A673 (cell line): ENCODE measurements around the gene VPS9D1. TPM values are rescaled to one million over a fixed set of nuclear protein-coding genes. Genes with fewer than 3 reads are reported as not detected.

Source experiments
- BruUV-seq: library from RNA; stranded (reverse); fragments of 400-500 nt; replicated peaks from 2 replicates; lab custom pipeline; 2021; lab: Mats Ljungman, UMichigan
- CTCF ChIA-PET: fragments of 300-600 bp; sonication (Branson Sonifier 250); formaldehyde crosslinking; loops from one replicate; lab custom pipeline; 2022; ENCODE audit warnings: antibody characterized with exemption; lab: Charles Lee
- POLR2A ChIA-PET: fragments of 300-600 bp; sonication (Branson Sonifier 250); formaldehyde crosslinking; loops from one replicate; lab custom pipeline; 2022; ENCODE audit warnings: antibody characterized with exemption; ENCODE audit not compliant: low non-redundant PET; lab: Charles Lee
- DNase-seq: peaks from one replicate; pipeline ENCODE4 v3.0.0-alpha.2; 2015; ENCODE audit warnings: low spot score
- H3K27ac ChIP-seq: fragments of 200-600 bp; sonication (generic); 2 replicates; pipeline ENCODE4 v1.5.1; 2016; ENCODE audit warnings: mixed run types, low read depth, mild to moderate bottlenecking, mixed read lengths, antibody characterized with exemption, low read length; ENCODE audit not compliant: poor library complexity, severe bottlenecking
- H3K27me3 ChIP-seq: fragments of 200-600 bp; sonication (generic); replicated peaks from 2 replicates; pipeline ENCODE4 v1.6.1; 2017; ENCODE audit warnings: mixed run types, low read depth, mild to moderate bottlenecking, mixed read lengths, antibody characterized with exemption, low read length; ENCODE audit not compliant: insufficient read depth, poor library complexity
- H3K36me3 ChIP-seq: fragments of 200-600 bp; sonication (generic); 2 replicates; pipeline ENCODE4 v1.6.1; 2016; ENCODE audit warnings: mixed run types, mild to moderate bottlenecking, mixed read lengths, antibody characterized with exemption, low read length; ENCODE audit not compliant: insufficient read depth, poor library complexity, severe bottlenecking
- H3K4me1 ChIP-seq: fragments of 200-600 bp; sonication (generic); 2 replicates; pipeline ENCODE4 v1.6.1; 2017; ENCODE audit warnings: mixed run types, mild to moderate bottlenecking, mixed read lengths, antibody characterized with exemption, low read length; ENCODE audit not compliant: insufficient read depth, poor library complexity, severe bottlenecking
- H3K4me3 ChIP-seq: fragments of 200-600 bp; sonication (generic); 2 replicates; pipeline ENCODE4 v1.5.1; 2016; ENCODE audit warnings: low read depth, mixed run types, mild to moderate bottlenecking, mixed read lengths, low read length; ENCODE audit not compliant: poor library complexity, severe bottlenecking
- H3K9me3 ChIP-seq: fragments of 200-600 bp; sonication (generic); 2 replicates; pipeline ENCODE4 v1.6.1; 2016; ENCODE audit warnings: mixed run types, low read depth, mild to moderate bottlenecking, mixed read lengths, antibody characterized with exemption, low read length; ENCODE audit not compliant: poor library complexity, severe bottlenecking
- CTCF ChIP-seq: fragments of 300-800, 200-600 bp; sonication (generic); conservative IDR thresholded peaks from 2 replicates; pipeline ENCODE4 v1.5.1; 2017; ENCODE audit warnings: low read depth, mild to moderate bottlenecking, antibody characterized with exemption, low read length, moderate library complexity, mixed read lengths
- EZH2 ChIP-seq: fragments of 200-600 bp; sonication (generic); IDR thresholded peaks from 2 replicates; pipeline ENCODE4 v1.6.1; 2017; ENCODE audit warnings: borderline replicate concordance, low read depth, mild to moderate bottlenecking, mixed read lengths, antibody characterized with exemption, low read length; ENCODE audit not compliant: poor library complexity, severe bottlenecking
- intact Hi-C: fragments of 100-400 bp; cut with micrococcal nuclease; formaldehyde crosslinking; loops from one replicate; pipeline ENCODE4 v1.10.0; 2022; ENCODE audit not compliant: unreplicated experiment
- total RNA-seq: library from RNA; stranded (reverse); gene quantifications from 2 replicates; pipeline ENCODE4 v1.2.3, GENCODE V29; 2021

Gene VPS9D1
- total RNA-seq, 1 experiment from 2014 or later = 3.4 TPM

DNA sequence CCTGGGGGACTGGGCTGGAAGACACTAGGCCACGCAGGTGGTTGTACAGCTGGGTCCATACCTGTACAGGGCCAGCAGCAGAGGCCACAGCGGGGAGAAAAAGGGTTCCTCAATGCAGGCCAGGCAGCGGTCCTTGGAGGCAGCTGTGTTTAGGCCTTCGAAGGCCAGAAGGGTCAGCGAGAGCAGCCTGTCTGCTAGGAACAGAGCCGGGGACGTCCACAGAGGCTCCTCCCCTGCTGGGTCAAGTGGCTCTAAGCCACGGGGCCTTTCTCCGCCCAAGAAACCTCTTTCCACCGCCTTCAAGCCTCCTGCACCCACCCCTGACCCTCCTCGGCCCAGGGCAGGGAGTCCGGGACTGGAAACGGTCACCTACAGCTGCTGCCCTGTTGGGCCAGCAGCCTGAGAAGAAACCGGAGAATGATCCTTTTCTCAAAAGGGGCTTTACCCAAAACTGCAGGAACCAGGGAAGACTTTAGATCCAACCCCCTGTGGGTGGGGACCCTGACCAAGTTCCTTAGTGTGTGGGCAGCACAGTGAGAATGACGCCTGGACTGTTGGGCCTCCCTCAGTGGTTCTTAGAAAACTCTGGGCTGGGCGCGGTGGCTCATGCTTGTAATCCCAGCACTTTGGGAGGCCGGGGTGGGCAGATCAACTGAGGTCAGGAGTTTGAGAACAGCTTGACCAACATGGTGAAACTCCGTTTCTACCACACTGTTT lies 10.8 kb downstream of the VPS9D1 start:
- intact Hi-C loops = loop anchor here (10.0 kb wide), 2 partner anchors 155 to 205 kb away; partner anchors contain the start of gene MC1R
- Histone ChIP-seq H3K27ac (no peak overlapping the region), H3K27me3 (no peaks in the 10 kb centered on the region), H3K4me3 (no peak overlapping the region), H3K9me3 (no peaks in the 10 kb centered on the region), H3K36me3 (peaks cover 15% of the 10 kb centered on the region), H3K4me1 (peaks cover 5% of the 10 kb centered on the region)
- ChIA-PET CTCF (interaction anchor here (0.5 kb wide), 1 partner anchor 11 kb away, joined by 7 read pairs; no protein-coding TSS in a partner anchor), POLR2A (no interaction called here)
- TF ChIP-seq EZH2 (no peak), CTCF (no peak)
- DNase-seq = no peak
- BruUV-seq = no TSS peak

- Histone ChIP-seq H3K4me1 (peaks cover 5% of the 10 kb centered on the region), H3K27ac (no peak overlapping the region), H3K27me3 (no peaks in the 10 kb centered on the region), H3K4me3 (no peak overlapping the region), H3K9me3 (no peaks in the 10 kb centered on the region), H3K36me3 (peaks cover 8% of the 10 kb centered on the region)
- ChIA-PET POLR2A (no interaction called here), CTCF (no interaction called here)
- no peak for DNase-seq
- BruUV-seq = no TSS peak
- TF ChIP-seq EZH2 = no peak
- no peak for TF ChIP-seq CTCF
- intact Hi-C loops = loop anchor here (10.0 kb wide), 2 partner anchors 156 to 206 kb away; partner anchors contain the start of gene MC1R
These were observed 11.5 kb downstream of the VPS9D1 start for GRCh38 chr16:89709166-89709565.

GRCh38 chr16:89708481-89708931 lies 12.2 kb downstream of the VPS9D1 start:
- no TSS peak for BruUV-seq
- intact Hi-C loops = loop anchor here (10.0 kb wide), 2 partner anchors 156 to 206 kb away; partner anchors contain the start of gene MC1R
- peaks cover 3% of the 10 kb centered on the region for H3K36me3 ChIP-seq
- ChIA-PET CTCF (no interaction called here), POLR2A (no interaction called here)
- H3K27ac ChIP-seq = no peak overlapping the region
- H3K4me3 ChIP-seq = no peak overlapping the region
- H3K27me3 ChIP-seq = no peaks in the 10 kb centered on the region
- no peak for DNase-seq
- H3K4me1 ChIP-seq = peaks cover 5% of the 10 kb centered on the region
- no peaks in the 10 kb centered on the region for H3K9me3 ChIP-seq
- TF ChIP-seq EZH2 = no peak
- no peak for TF ChIP-seq CTCF
